GM21367 (cell line): Measurements from ENCODE around the gene SLC9A8.
"Not testable (repeated sequence)": the region's sequence is repeated elsewhere in the genome, so short reads cannot be mapped to it uniquely, and the experiment has no call there.

ENCODE experiments used
- ATAC-seq: cut with Tn5 transposase; IDR thresholded peaks from one replicate; pipeline ENCODE4 v1.9.1; 2021; ENCODE audit not compliant: unreplicated experiment

The SLC9A8 gene

GRCh38 chr20:49891476-49892110 lies 79.0 kb downstream of the SLC9A8 start:
- no peak for ATAC-seq

GRCh38 chr20:49892260-49892659 lies 79.6 kb downstream of the SLC9A8 start:
- ATAC-seq, result no peak

GRCh38 chr20:49892817-49893216 lies 80.2 kb downstream of the SLC9A8 start:
- ATAC-seq, result no peak

GRCh38 chr20:49893242-49894072 lies 80.8 kb downstream of the SLC9A8 start:
- no peak for ATAC-seq

GRCh38 chr20:49894073-49894470 lies 81.4 kb downstream of the SLC9A8 start:
- ATAC-seq, result no peak

GRCh38 chr20:49895474-49896093 lies 83.0 kb downstream of the SLC9A8 start:
- ATAC-seq, result not testable (repeated sequence)

GRCh38 chr20:49896204-49896603 lies 83.6 kb downstream of the SLC9A8 start:
- no peak for ATAC-seq

- no peak for ATAC-seq
These were observed 87.1 kb downstream of the SLC9A8 start for GRCh38 chr20:49899541-49900383.

- no peak for ATAC-seq
These were observed 89.0 kb downstream of the SLC9A8 start for GRCh38 chr20:49901588-49901987.

GRCh38 chr20:49904440-49905214 lies 92.0 kb downstream of the SLC9A8 start:
- no peak for ATAC-seq

- no peak for ATAC-seq
These were observed 92.9 kb downstream of the SLC9A8 start for GRCh38 chr20:49905415-49906091.

- ATAC-seq, result no peak
These were observed 93.5 kb downstream of the SLC9A8 start for GRCh38 chr20:49906101-49906604.

- ATAC-seq, result no peak
These were observed 94.1 kb downstream of the SLC9A8 start for GRCh38 chr20:49906615-49907154.

GRCh38 chr20:49907405-49908257 lies 95.0 kb downstream of the SLC9A8 start:
- ATAC-seq, result no peak

- ATAC-seq, result no peak
These were observed 95.6 kb downstream of the SLC9A8 start for GRCh38 chr20:49908258-49908565.

- ATAC-seq, result no peak
These were observed 97.1 kb downstream of the SLC9A8 start for GRCh38 chr20:49909499-49910339.

GRCh38 chr20:49910340-49910706 lies 97.7 kb downstream of the SLC9A8 start:
- ATAC-seq, result no peak
